Chondrocyte (in vitro differentiated cells): ENCODE results near the gene CEMIP. TPM values are rescaled to one million over a fixed set of nuclear protein-coding genes. Genes with fewer than 3 reads are reported as not detected.
A peak's percentile ranks its signal among the peaks of the same experiment; 100 is the strongest.

Experiments used
- DNase-seq: peaks from one replicate; pipeline ENCODE4 v3.0.0; 2021; ENCODE audit warnings: mixed read lengths, low spot score
- H3K27ac Mint-ChIP-seq: one replicate; pipeline ENCODE4 v1.8.0; 2021; ENCODE audit warnings: mild to moderate bottlenecking, moderate library complexity, mixed read lengths; ENCODE audit not compliant: unreplicated experiment
- H3K27me3 Mint-ChIP-seq: 2 replicates; pipeline ENCODE4 v1.8.0; 2021; ENCODE audit warnings: low read depth, mixed read lengths
- H3K36me3 Mint-ChIP-seq: 2 replicates; pipeline ENCODE4 v1.8.0; 2021; ENCODE audit warnings: low read depth, mixed read lengths
- H3K4me1 Mint-ChIP-seq: 2 replicates; pipeline ENCODE4 v1.8.0; 2021; ENCODE audit warnings: low read depth, mild to moderate bottlenecking, mixed read lengths
- H3K4me3 Mint-ChIP-seq: one replicate; pipeline ENCODE4 v1.8.0; 2021; ENCODE audit warnings: mild to moderate bottlenecking, moderate library complexity, mixed read lengths; ENCODE audit not compliant: unreplicated experiment
- H3K9me3 Mint-ChIP-seq: 2 replicates; pipeline ENCODE4 v1.8.0; 2021; ENCODE audit warnings: low read depth, mixed read lengths
- total RNA-seq: library from RNA; stranded (reverse); gene quantifications from 3 replicates; pipeline ENCODE4 v1.2.1, GENCODE V29; 2021
- TF ChIP-seq, protein P1 (sequence below): fragments of 200-600 bp; sonication (generic); IDR thresholded peaks from 2 replicates; pipeline ENCODE4 v1.5.0; 2021; ENCODE audit warnings: antibody characterized with exemption, mild to moderate bottlenecking, moderate library complexity

Gene CEMIP
- total RNA-seq, 1 donor from 2014 or later = 146 TPM

DNA sequence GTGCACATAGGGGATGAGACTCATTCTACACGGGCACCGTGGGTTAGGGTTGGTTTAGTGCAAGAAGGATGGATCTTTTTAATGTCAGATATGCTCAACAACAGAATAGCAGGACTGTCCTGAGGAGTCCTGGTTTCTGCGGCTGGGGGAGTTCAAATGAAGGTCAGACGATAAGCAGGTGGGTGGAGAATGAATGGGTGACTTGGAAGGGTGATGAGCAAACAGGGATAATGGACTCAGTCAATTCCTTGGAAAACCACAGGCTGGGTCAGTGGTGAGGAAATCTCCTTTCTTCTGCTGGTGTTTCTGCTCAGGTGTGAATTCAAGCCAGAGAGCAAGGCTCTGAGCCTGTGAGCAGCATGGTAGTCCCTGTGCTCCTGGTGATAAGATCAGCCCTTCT, 150.5 kb downstream of the CEMIP start:
- TF ChIP-seq, protein P1, sequence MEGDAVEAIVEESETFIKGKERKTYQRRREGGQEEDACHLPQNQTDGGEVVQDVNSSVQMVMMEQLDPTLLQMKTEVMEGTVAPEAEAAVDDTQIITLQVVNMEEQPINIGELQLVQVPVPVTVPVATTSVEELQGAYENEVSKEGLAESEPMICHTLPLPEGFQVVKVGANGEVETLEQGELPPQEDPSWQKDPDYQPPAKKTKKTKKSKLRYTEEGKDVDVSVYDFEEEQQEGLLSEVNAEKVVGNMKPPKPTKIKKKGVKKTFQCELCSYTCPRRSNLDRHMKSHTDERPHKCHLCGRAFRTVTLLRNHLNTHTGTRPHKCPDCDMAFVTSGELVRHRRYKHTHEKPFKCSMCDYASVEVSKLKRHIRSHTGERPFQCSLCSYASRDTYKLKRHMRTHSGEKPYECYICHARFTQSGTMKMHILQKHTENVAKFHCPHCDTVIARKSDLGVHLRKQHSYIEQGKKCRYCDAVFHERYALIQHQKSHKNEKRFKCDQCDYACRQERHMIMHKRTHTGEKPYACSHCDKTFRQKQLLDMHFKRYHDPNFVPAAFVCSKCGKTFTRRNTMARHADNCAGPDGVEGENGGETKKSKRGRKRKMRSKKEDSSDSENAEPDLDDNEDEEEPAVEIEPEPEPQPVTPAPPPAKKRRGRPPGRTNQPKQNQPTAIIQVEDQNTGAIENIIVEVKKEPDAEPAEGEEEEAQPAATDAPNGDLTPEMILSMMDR = no peak
- H3K27ac Mint-ChIP-seq = no peak overlapping the region
- H3K9me3 Mint-ChIP-seq = no peaks in the 10 kb centered on the region
- DNase-seq = no peak
- no peak overlapping the region for H3K4me3 Mint-ChIP-seq
- peaks cover 42% of the 10 kb centered on the region for H3K36me3 Mint-ChIP-seq
- no peaks in the 10 kb centered on the region for H3K27me3 Mint-ChIP-seq
- H3K4me1 Mint-ChIP-seq = peaks cover 26% of the 10 kb centered on the region

DNA sequence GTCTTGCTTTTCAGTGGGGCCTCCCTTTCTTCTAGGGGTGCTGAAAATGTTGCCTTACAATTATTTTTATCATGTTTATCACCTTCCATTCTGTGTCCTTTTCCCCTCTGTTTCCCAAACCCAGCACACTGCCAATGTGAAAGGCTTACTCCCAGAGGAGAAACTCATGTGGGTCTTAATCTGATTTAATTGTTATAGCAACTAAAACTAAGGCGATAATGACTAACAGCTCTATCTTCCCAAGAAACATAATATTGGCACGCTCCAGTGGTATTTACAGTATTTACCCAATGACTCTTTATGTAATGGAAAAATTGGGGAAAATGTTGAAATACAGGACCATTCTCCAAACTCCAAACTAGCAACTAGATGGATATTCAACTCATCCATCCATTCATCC, 152.0 kb downstream of the CEMIP start:
- peaks cover 25% of the 10 kb centered on the region for H3K4me1 Mint-ChIP-seq
- no peak for DNase-seq
- no peaks in the 10 kb centered on the region for H3K27me3 Mint-ChIP-seq
- TF ChIP-seq, protein P1 = no peak
- no peak overlapping the region for H3K4me3 Mint-ChIP-seq
- no peak overlapping the region for H3K27ac Mint-ChIP-seq
- H3K36me3 Mint-ChIP-seq = peaks cover 43% of the 10 kb centered on the region
- H3K9me3 Mint-ChIP-seq = no peaks in the 10 kb centered on the region

DNA sequence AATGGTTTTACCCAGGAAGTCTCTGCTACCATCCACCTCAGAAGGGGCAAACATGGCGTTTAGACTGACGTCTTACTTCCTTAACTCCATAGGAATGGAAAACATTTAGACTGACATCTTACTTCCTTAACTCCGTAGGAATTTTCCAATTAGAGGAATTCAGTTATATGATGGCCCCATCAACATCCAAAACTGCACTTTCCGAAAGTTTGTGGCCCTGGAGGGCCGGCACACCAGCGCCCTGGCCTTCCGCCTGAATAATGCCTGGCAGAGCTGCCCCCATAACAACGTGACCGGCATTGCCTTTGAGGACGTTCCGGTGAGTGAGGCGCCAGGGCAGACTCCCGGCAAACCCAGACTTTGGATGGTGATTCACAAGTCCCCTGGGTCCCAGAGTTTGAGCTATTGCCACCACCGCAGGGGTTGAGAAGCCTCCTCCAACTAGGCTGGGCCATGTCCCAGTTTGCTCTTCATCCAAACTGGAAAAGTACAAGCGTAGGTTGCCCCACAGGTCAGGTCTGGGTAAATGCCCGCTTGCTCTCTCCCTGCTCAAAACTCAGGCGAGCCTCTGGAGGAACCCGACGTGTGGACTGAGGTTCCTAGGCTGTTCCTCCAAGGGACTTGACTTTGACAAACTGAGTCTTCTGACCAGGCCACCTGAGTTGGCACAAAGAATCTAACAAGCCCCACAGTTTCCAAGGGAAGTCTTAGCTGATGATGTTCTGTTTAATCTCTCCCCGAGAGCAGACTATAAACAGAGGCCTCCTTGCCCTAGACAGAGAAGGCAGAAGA, 152.7 kb downstream of the CEMIP start:
- Mint-ChIP-seq H3K9me3 (no peaks in the 10 kb centered on the region), H3K4me1 (peaks cover 23% of the 10 kb centered on the region), H3K27me3 (no peaks in the 10 kb centered on the region), H3K4me3 (no peak overlapping the region), H3K27ac (peak overlapping the region; percentile 49), H3K36me3 (peaks cover 44% of the 10 kb centered on the region)
- peak; percentile 68 for DNase-seq
- TF ChIP-seq, protein P1 = no peak

DNA sequence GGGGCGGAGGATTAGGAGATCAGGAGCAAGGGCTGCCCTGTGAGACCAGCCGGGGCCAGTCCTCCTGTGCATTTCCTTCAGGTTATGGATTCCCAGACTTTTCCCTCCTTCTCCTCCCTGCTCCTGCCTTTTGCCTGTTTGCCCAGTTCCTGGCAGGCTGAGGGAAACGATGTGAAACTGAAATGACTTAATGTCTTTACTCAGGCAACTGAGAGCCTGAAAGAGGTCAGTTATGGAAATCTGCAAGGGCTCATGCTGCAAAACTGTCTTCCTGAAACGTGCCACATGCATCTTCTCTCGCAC, 153.3 kb downstream of the CEMIP start:
- DNase-seq = peak; percentile 24
- peaks cover 48% of the 10 kb centered on the region for H3K36me3 Mint-ChIP-seq
- H3K27ac Mint-ChIP-seq = peak overlapping the region; percentile 49
- H3K4me3 Mint-ChIP-seq = no peak overlapping the region
- H3K9me3 Mint-ChIP-seq = no peaks in the 10 kb centered on the region
- H3K27me3 Mint-ChIP-seq = no peaks in the 10 kb centered on the region
- H3K4me1 Mint-ChIP-seq = peaks cover 23% of the 10 kb centered on the region
- TF ChIP-seq, protein P1 = no peak

DNA sequence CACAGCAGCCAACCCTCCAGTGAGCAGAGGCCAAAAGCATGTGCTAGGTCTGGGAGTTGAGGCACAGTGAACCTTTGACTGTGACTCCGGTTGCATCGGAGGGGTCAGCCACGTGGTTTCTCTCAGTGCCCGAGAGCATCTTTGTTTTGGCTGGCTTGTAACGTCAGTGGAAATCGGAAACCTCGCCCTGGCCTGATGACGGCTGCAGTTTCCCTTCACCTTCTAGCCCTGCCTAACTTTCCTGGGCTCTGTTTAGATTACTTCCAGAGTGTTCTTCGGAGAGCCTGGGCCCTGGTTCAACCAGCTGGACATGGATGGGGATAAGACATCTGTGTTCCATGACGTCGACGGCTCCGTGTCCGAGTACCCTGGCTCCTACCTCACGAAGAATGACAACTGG, 153.8 kb downstream of the CEMIP start:
- no peaks in the 10 kb centered on the region for H3K9me3 Mint-ChIP-seq
- peaks cover 23% of the 10 kb centered on the region for H3K4me1 Mint-ChIP-seq
- DNase-seq = peak; percentile 59
- TF ChIP-seq, protein P1 = no peak
- no peak overlapping the region for H3K4me3 Mint-ChIP-seq
- H3K36me3 Mint-ChIP-seq = peaks cover 46% of the 10 kb centered on the region
- H3K27ac Mint-ChIP-seq = no peak overlapping the region
- H3K27me3 Mint-ChIP-seq = no peaks in the 10 kb centered on the region
